HEK293T (cell line): ENCODE data around the gene KRT25.

ENCODE experiments used
- BHLHE40 ChIP-seq: fragments of 450-650 bp; IDR thresholded peaks from 2 replicates; pipeline ENCODE4 v1.6.1; 2016; ENCODE audit warnings: mild to moderate bottlenecking, moderate library complexity, borderline replicate concordance
- CTBP1 ChIP-seq: fragments of 450-650 bp; IDR thresholded peaks from 2 replicates; pipeline ENCODE4 v1.6.1; 2016; ENCODE audit warnings: borderline replicate concordance
- FOXA1 ChIP-seq: fragments of 450-650 bp; IDR thresholded peaks from 2 replicates; pipeline ENCODE4 v1.6.1; 2016; ENCODE audit warnings: mild to moderate bottlenecking
- LEF1 ChIP-seq: fragments of 450-650 bp; IDR thresholded peaks from 2 replicates; pipeline ENCODE4 v1.6.1; 2017; ENCODE audit warnings: mild to moderate bottlenecking, borderline replicate concordance
- PKNOX1 ChIP-seq: fragments of 450-650 bp; IDR thresholded peaks from 2 replicates; pipeline ENCODE4 v1.6.1; 2016
- ZNF384 ChIP-seq: fragments of 450-650 bp; IDR thresholded peaks from 2 replicates; pipeline ENCODE4 v1.6.1; 2016

DNA sequence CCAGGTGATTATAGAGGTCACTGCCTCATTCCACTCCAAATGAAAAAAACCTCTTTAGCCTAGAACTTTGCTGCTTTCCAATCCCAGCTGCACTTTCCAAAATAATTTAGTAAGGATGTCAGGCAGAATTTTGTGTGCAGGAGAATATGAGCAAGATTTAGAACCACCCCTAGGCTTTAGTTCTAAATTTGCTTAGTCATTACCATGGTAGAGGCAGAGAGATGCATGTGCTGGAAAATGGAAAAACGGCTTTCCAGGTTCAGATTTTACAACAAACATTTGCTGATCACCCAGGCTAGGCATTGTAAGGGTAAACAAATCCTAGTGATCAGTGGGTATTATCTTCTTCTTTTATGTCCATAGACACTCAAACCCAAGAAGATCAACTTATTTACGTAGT is 10.5 kb upstream of the KRT25 start:
- TF ChIP-seq BHLHE40 (no peak), PKNOX1 (no peak), LEF1 (no peak), ZNF384 (no peak), FOXA1 (no peak), CTBP1 (no peak)
